ENCODE data around the gene TMEM14B. TPM values are rescaled to one million over a fixed set of nuclear protein-coding genes. Genes with fewer than 3 reads are reported as not detected.
A peak's percentile ranks its signal among the peaks of the same experiment; 100 is the strongest.

TMEM14B gene
- total and polyA plus RNA-seq, 9 of the 15 experiments (the other 6 are each of a cell fraction or from before 2014, with no cell fraction given), result 174 to 862 (median 263) TPM

GRCh38 chr6:10721850-10722569 lies 25.6 kb upstream of the TMEM14B start (continued):
- TF ChIP-seq FOXK2 (conservative IDR thresholded peaks at IDR 0.05 in 1 of 2, IDR thresholded peaks at IDR 0.05 in 1 of 2; ENCODE audit: low read depth in 2 of 2) (0 out of 4 replicates have a peak, but pooled peaks of 1 of the 2 experiments have one; percentile 10), JUN (IDR thresholded peaks at IDR 0.05; ENCODE audit: borderline replicate concordance, low read depth, low read length) (no peak), JUN (CRISPR knock-in tag; IDR thresholded peaks at IDR 0.05; ENCODE audit: borderline replicate concordance) (peak; percentile 18; the same call in 1 of the 2 replicates), CHD4 (IDR thresholded peaks at IDR 0.05; ENCODE audit: insufficient read depth, insufficient replicate concordance, low read depth, low read length, poor library complexity, severe bottlenecking) (peak; percentile 59), HBP1 (CRISPR knock-in tag; IDR thresholded peaks at IDR 0.05) (0 out of 2 replicates have a peak, but pooled peaks have one; percentile 2), FOXP1 (CRISPR knock-in tag; IDR thresholded peaks at IDR 0.05) (no peak; the same call in 1 of the 2 replicates), POLR3A (IDR thresholded peaks at IDR 0.05; ENCODE audit: borderline replicate concordance, extremely low read depth, insufficient read depth, insufficient read length) (no peak), ZNF121 (CRISPR knock-in tag; conservative IDR thresholded peaks at IDR 0.05) (peak; percentile 65), RBM25 (IDR thresholded peaks at IDR 0.05; ENCODE audit: low read depth, low read length, severe bottlenecking) (peak; percentile 34), ELF1 (tag; IDR thresholded peaks at IDR 0.05) (peak; percentile 4; the same call in 1 of the 2 replicates), TAF15 (IDR thresholded peaks at IDR 0.05; ENCODE audit: low read depth, low read length) (no peak), KDM1A (IDR thresholded peaks at IDR 0.05) (peak in 1 of 2 experiments; percentile 28; a peak in 1 of 4 replicates), ZNF316 (IDR thresholded peaks at IDR 0.05) (no peak), ZNF766 (CRISPR knock-in tag; conservative IDR thresholded peaks at IDR 0.05) (0 out of 2 replicates have a peak, but pooled peaks have one; percentile 4), SAP30 (IDR thresholded peaks at IDR 0.05; ENCODE audit: borderline replicate concordance, insufficient read depth, low read depth, low read length, poor library complexity, severe bottlenecking) (no peak), PURB (CRISPR knock-in tag; IDR thresholded peaks at IDR 0.05; ENCODE audit: low read depth) (no peak), GTF2E2 (tag; IDR thresholded peaks at IDR 0.05) (no peak), NFE2L1 (tag; IDR thresholded peaks at IDR 0.05; ENCODE audit: borderline replicate concordance, low read depth) (0 out of 2 replicates have a peak, but pooled peaks have one; percentile 2), HLTF (IDR thresholded peaks at IDR 0.05) (0 out of 2 replicates have a peak, but pooled peaks have one; percentile 46), KDM2B (CRISPR knock-in tag; IDR thresholded peaks at IDR 0.05) (no peak), POLR2H (tag; IDR thresholded peaks at IDR 0.05; ENCODE audit: low read depth) (no peak), SIN3A (IDR thresholded peaks at IDR 0.05; ENCODE audit: borderline replicate concordance in 2 of 2, control insufficient read depth in 1 of 2, low read depth in 2 of 2, low read length in 2 of 2) (no peak)
